Measurements from ENCODE around the gene ETV5. TPM values are rescaled to one million over a fixed set of nuclear protein-coding genes. Genes with fewer than 3 reads are reported as not detected.

Gene ETV5
- total and polyA plus RNA-seq, 2 of the 4 experiments (the other 2 are of a cell fraction), result 15.7 to 20.1 TPM

DNA sequence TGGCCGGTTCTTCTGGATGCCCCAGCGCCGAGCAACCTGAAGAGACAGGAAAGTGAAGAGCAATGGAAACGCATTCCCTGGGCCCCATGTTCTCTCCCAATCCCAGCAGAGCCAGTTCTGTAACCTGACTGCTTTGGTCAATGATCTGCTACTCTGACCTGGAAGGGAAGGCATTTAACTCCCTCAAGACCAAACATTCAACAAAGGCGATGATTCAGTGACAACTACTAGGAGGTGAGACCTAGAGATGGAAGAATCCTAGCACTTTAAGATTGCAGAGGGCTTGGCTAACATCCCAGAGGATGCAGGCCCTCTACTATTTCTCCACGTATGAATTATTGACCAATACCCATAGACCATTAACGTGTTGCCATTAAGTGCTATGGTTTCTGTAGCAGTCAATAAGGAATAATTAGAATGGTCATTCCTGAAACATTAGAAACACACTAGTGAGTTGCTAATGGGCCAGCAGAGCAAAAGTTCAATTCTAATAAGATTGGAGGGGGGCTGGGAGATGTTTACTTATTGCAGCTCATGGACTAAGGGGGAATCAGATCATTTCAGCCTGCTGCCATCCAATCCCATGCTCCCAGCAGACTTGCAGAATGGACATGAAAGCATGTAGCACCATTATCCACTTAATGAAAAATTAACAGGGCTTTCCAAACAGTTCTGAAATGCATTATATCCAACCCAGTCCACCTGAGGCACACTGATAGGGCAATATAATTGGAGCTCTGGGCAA is 56.6 kb downstream of the ETV5 start:
- H2BK15ac ChIP-seq (ENCODE audit: low read depth, low read length), result no peak overlapping the region
- no peak overlapping the region for H2AK5ac ChIP-seq (ENCODE audit: low read depth, low read length)
- no peak overlapping the region for H4K91ac ChIP-seq (ENCODE audit: insufficient read depth, low read depth, low read length)
- H3K18ac ChIP-seq (ENCODE audit: low read depth, low read length), result no peak overlapping the region
- no peak overlapping the region for H2AFZ ChIP-seq (replicated peaks; ENCODE audit: low read length, poor library complexity)
- no peak overlapping the region for H3K4me2 ChIP-seq (ENCODE audit: low read depth, low read length)
- peaks cover 42% of the 10 kb centered on the region for H3K36me3 ChIP-seq (ENCODE audit: control insufficient read depth, insufficient read depth, low read length)
- intact Hi-C loops (cut with micrococcal nuclease), result loop anchor here (10.0 kb wide), 1 partner anchor 387 kb away; no protein-coding TSS in a partner anchor
- no peak overlapping the region for H3K14ac ChIP-seq (replicated peaks; ENCODE audit: low read depth, low read length)
- no peak overlapping the region for H4K8ac ChIP-seq (ENCODE audit: low read depth in 2 of 2, low read length in 2 of 2)
- peaks cover 0 to 13% of the 10 kb centered on the region in 2 experiments; a peak in 1 of 4 replicates for H3K79me1 ChIP-seq (ENCODE audit: low read depth in 1 of 2, low read length in 2 of 2)
- no peak overlapping the region for H3K23ac ChIP-seq (ENCODE audit: low read depth, low read length)
- H3K9ac ChIP-seq (ENCODE audit: low read depth, low read length), result no peak overlapping the region
- in situ Hi-C loops (cut with MboI; ENCODE audit: low sequenced_read_pairs), result no loop called here
- peaks cover 3% of the 10 kb centered on the region; the same call in 1 of the 2 replicates for H3K4me1 ChIP-seq (ENCODE audit: control insufficient read depth, insufficient read depth, low read length)
- H3K4me3 ChIP-seq (ENCODE audit: insufficient read depth, low read depth, low read length), result no peak overlapping the region
- no peak for DNase-seq
- 100% methylated on average over 1 of the region's 7 CpGs; no CpG with 5 or more reads in 1 of the 2 experiments for WGBS, 2 experiments (ENCODE audit: extremely low coverage in 2 of 2, insufficient read length in 1 of 2)
- no peak for ATAC-seq (ENCODE audit: low read depth)
- H3K4ac ChIP-seq (ENCODE audit: low read depth, low read length), result no peak overlapping the region
- no peak overlapping the region for H2AK9ac ChIP-seq (replicated peaks; ENCODE audit: low read depth, low read length, poor library complexity)
- BruUV-seq (replicated peaks), result no TSS peak
- H4K5ac ChIP-seq (ENCODE audit: low read depth, low read length), result no peak overlapping the region
- H4K20me1 ChIP-seq (ENCODE audit: insufficient read depth, low read length), result no peaks in the 10 kb centered on the region
- no peak overlapping the region for H2BK5ac ChIP-seq (ENCODE audit: low read depth, low read length, poor library complexity, severe bottlenecking)
- no peaks in the 10 kb centered on the region for H3K9me3 ChIP-seq (ENCODE audit: control insufficient read depth, insufficient read depth, low read length)
- dilution Hi-C loops (cut with HindIII; ENCODE audit: low sequenced_read_pairs, unreplicated experiment), result no loop called here
- POLR2A ChIA-PET (ENCODE audit: unreplicated experiment), result no interaction called here
- H3K27ac ChIP-seq (ENCODE audit: insufficient read depth, low read length), result no peak overlapping the region
- H3K9me1 ChIP-seq (ENCODE audit: insufficient read depth, low read length), result peaks cover 6% of the 10 kb centered on the region; the same call in 1 of the 2 replicates
- no peaks in the 10 kb centered on the region for H3K27me3 ChIP-seq (ENCODE audit: control insufficient read depth, insufficient read depth, low read length)
- no peak for TF ChIP-seq CHD1 (IDR thresholded peaks at IDR 0.05; ENCODE audit: low read depth, low read length)
- TF ChIP-seq POLR2A (IDR thresholded peaks at IDR 0.05; ENCODE audit: low read depth, low read length), result no peak
- no peak for TF ChIP-seq ELK1 (IDR thresholded peaks at IDR 0.05; ENCODE audit: borderline replicate concordance, low read depth, low read length)
- no peak for TF ChIP-seq SMC3 (IDR thresholded peaks at IDR 0.05; ENCODE audit: low read depth, low read length)
- TF ChIP-seq RFX5 (IDR thresholded peaks at IDR 0.05; ENCODE audit: low read depth, low read length), result no peak
- TF ChIP-seq NFE2L2 (IDR thresholded peaks at IDR 0.05; ENCODE audit: low read depth, low read length), result no peak
- H2BK20ac ChIP-seq (ENCODE audit: low read depth, low read length), result no peak overlapping the region
- CTCF ChIA-PET, result no interaction called here
- H2BK120ac ChIP-seq (ENCODE audit: low read depth, low read length), result no peak overlapping the region
- no peak overlapping the region for H3K56ac ChIP-seq (ENCODE audit: extremely low read depth, insufficient read depth, low read length)

Measured in IMR-90 (cell line).